ENCODE measurements around the gene SGSM2.

DNA sequence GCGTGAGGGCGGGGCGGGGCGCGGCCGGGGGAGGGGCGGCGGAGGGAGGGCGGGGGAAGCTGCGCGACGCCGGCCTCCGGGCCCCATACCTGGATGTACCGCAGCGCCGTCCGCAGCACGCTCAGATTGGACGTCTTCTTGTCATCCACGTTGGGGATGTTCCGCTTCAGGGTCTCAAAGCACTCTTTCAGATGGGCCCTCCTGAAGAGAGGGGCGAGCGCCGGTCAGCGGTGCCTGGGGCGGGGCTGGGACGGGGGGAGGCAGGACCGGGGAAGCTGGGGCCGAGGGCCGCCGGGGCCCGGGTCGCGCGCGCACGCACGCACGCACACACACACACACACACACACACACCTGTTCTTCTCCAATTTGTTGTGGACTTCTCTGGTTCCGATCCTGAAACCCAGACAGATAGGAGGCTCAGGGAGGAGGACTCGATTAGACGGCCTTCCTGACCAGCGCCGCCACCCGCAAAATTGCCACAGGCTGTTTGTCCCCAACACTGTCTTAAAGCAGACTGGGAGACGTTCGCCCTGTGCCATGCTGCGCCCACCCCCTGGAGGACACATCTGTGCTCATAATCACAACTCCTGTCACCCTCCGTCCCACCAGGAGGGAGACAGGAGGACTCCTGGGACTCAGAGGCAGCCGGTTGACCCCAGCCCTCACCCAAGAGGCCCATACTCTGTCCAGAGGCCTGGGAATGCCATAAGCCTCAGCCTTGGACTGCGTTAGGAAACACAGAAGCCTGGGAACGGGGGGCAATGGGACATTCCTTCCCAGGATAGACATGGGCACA, 56.9 kb downstream of the SGSM2 start:
- TF ChIP-seq ZFX (CRISPR knock-in tag; IDR thresholded peaks at IDR 0.05; ENCODE audit: low read depth) (no peak), POLR2A (IDR thresholded peaks at IDR 0.05; ENCODE audit: insufficient read depth in 1 of 2, low read depth in 2 of 2, low read length in 2 of 2) (no peak)

Data from HepG2 (cell line).